Ammon's horn (tissue), 1 donor: Measurements from ENCODE around the gene FAM120A.

Experiments
- DNase-seq: peaks from one replicate; pipeline ENCODE4 v3.0.0-alpha.2; 2016; ENCODE audit warnings: low spot score

The FAM120A gene

GRCh38 chr9:93579711-93580516 lies 128.4 kb downstream of the FAM120A start:
- no peak for DNase-seq

GRCh38 chr9:93580654-93581380 lies 129.3 kb downstream of the FAM120A start:
- no peak for DNase-seq

GRCh38 chr9:93582115-93582514 lies 130.6 kb downstream of the FAM120A start:
- no peak for DNase-seq

DNA sequence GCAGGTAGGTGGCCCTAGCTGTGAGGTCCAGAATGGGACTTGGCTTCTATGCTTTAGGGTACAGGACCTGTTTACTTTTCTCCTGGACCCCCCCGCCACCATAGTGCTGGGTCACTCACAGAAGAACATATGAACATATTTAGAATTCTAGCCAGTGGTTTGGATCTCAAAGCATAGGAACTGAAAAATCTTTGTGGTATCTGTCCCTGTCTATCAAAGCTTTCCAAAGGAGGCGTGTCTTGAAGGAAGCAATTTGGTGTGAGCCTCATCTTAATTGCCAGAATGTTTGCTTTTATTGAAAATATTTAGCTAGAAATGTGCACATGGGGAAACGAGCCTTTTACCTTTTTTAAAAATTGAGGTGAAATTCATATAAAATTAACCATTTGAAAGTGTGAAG lies 131.1 kb downstream of the FAM120A start:
- no peak for DNase-seq

DNA sequence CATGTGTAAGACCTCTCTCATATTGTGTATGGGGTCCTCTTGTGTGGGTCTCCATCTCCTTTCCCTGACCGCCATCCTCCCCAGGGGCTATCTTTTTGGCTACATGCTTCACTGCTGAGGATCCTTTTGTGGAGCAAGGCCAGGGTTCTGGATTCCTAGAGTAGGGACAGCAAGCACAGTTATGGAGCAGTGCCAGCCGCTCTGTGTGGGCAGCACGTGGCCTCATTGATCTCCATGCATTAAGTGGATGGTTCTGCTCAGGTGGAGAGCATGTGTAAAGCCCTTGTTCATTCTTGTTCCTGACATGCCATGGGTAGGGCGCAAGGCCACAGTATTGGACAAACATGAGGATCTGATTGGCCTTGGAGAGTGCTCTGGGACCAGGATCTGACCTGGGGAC lies 133.8 kb downstream of the FAM120A start:
- DNase-seq, result no peak

DNA sequence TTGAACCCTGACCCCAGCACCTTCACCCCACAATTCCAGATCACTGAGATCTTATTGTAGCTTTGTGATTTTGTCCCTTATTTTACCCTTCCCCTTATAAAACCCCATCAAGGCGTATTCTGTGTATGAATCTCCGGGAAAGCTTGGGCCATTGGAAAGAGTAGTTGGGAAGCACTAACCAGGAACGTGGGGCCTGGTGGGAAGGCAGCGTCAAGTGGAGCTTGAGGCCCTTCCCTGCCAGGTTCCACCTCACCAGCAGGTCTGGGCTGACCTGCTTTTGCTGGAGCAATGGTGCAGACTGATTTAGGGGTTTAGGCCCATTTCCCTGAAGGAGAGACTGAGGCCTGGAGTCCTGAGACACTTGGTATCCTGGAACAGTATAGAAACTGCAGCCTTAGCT lies 134.2 kb downstream of the FAM120A start:
- no peak for DNase-seq

- peak; percentile 1 for DNase-seq
Observed at GRCh38 chr9:93586290-93587057, 135.0 kb downstream of the FAM120A start.

DNA sequence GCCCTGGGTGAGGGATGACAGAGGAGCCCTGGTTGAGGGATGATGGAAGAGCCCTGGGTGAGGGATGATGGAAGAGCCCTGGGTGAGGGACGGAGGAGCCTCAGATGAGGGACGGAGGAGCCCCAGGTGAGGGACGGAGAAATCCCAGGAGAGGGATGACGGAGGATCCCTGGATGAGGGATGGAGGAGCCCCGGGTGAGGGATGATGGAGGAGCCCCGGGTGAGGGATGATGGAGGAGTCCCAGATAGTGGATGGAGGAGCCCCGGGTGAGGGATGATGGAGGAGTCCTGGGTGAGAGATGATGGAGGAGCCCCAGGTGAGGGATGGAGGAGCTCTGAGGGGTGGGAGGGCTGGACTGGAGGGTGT lies 135.8 kb downstream of the FAM120A start:
- DNase-seq, result no peak

DNA sequence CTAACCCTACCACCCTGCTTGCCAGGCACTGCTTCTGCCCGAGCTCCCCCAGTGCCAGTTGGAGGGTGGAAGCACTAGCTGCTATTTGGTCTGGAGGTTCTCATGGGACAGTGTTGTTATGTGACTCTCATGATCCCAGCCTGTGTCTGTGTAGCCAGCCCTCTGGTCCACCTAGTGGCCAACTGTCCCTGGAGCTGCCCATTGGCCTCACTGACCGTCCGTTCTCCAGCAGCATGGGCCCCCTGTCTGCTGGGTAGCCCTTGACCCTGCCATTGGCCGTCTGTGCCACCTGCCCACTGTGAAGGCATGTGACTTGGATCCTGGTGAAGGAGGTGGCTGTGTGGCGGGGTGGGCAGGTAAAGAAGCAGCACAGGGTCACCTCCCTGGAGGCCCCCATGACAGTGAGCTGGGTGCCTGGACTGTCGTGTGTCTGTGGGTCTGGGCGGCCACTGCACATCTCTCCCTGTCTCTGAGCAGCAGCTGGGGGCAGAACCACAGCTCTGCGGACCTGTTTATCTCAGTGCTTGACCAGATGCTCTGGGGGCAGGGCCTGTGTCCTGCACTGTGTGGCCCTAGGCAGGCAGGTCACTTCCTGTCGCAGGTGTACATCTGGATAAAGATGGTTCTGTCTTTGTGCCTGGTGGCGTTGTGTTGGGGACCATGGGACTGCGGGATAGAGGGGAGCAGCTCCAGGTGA lies 136.3 kb downstream of the FAM120A start:
- DNase-seq, result peak; percentile 4

DNA sequence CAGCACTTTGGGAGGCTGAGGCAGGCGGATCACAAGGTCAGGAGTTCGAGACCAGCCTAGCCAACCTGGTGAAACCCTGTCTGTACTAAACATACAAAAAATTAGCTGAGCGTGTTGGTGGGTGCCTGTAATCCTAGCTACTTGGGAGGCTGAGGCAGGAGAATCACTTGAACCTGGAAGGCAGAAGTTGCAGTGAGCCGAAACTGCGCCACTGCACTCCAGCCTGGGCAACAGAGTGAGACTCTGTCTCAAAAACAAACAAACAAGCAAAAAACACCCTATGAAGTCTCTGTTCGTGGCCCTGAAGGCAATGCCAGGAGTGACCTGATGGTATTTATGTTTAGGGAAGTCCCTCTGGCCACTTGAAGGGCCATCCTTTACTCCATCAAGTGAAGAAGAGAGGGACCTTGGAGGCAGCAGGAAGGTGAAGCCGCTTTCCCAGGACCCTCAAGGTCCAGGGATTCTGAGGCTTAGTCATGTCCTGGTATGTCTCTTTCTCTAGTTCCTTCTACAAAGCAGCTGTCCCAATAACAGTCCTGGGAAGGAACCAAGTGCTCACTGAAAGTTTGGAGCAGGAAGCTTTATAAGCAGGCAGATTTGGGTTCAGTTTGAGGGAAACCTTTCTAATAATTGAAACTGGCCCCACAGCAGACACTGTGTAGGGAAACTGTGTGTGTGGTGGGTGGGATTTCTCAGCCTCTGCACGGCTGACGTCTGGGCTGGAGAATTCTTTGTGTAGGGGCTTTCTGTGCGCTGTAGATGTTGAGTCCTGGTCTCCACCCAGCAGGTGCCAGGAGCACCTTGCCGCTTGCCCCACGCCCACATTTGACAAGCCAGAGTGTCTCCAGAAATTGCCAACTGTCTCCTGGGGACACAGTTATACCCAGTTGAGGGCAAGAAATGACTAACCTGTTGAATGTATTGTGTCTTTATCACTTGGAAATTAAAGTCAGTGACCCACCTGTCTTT lies 137.4 kb downstream of the FAM120A start:
- peak; percentile 1 for DNase-seq

DNA sequence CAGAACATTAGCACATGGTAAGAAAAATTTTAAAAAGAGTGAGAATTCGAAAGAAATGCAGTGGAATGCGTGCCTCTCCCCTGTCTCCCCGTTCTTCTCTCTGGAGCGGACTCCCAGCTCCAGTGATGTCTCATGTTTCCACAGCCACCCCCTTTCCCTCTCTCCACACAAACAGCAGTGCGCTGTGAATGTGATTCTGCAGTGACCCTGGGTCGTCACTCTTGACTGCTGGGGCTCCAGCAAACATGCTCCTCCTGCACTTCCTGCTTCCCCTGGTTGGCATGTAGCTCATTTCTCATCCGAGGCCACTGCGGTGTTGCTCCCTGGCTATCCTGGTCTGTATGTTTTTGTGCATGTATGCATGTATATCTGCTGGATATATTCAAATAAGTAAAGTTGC lies 138.2 kb downstream of the FAM120A start:
- DNase-seq, result peak; percentile 8

- peak; percentile 1 for DNase-seq
Observed at GRCh38 chr9:93590609-93591234, 139.2 kb downstream of the FAM120A start.

DNA sequence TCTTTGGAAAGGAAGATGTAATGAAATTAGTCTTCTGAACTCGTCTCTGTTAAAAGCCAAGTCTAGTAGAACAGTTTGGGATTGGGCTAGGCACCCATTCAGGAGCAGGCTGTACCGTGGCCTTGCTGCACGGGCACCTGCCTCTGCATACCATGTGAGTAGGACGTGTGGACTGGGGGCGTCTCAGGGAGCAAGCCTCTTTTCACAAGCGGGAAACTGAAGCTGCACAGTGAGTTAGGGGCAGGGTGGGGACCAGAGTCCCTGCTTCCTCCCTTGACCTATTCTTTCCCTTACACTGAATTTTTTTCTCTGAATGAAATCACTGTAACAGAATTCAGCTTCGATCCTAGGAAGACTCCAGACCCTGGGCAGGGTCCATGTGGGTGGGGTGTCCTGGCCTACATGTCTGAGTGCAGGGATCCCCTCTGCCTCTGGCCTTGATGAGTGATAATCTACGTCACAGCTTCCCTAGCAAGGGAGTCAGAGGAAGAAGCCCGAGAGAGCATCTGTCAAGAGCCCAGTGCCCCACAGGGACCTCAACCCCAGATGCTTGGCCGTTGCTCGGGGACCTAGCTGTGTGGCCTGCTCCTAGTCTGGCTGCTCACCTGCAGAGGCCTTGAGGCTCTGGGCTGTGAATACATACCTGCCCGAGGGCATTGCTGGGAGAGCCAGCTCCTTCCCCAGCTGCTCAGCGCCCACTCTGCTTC lies 140.0 kb downstream of the FAM120A start:
- peak; percentile 1 for DNase-seq

DNA sequence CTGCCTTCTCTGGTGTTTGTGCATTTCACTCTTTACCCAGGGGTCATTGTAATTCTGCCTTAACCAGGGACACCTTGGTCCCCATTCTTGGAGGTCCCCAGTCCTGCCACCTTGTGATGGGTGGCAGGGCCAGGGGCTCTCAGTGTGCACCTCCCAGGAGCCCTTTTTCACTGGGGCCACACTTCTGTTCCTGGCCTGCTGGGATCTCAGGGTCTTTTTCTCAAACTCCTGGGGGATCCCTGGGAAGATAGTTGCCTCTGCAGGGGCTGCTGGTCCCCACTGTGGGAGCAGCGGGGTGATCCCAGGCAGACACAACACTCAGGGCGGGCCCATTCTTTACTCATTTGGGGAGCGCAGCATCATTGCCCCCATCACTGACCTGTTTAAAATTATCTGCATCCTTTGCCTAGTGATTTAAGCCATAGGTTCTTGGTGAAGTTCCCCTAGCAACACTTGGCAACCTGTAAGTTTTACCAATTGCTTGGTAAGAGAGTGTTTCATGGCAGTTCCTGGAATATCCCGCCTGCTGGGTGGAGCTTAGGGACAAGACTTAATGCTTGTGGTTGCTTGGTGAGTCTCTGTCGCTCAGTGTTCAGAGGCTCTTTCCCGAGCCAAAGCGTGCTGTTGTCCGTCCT lies 140.6 kb downstream of the FAM120A start:
- DNase-seq, result no peak

GRCh38 chr9:93592643-93593021 lies 141.1 kb downstream of the FAM120A start:
- DNase-seq, result no peak

DNA sequence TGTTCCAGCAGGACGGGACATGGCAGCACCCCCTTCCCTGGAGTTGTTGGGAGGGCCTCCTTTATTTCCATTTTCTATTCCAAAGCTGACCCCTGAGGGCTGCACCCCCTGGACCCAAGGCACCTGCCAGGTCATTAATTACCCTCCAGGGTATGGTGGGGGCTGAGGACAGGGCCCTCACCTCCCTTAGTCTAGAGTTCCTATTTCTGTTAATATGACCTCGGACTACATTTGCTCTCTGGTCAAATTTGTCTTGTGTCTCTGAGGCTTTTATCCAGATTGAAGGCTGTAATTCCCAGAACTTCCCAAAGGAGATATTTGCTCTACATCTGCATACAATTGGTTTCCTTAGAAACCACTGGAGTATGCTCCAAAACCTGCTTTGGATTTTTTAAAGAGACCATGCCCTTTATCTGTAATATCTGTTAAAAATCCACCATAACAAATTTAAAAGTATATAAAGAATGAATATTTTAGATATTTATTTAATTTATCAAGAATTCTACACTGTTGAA lies 141.7 kb downstream of the FAM120A start:
- no peak for DNase-seq

DNA sequence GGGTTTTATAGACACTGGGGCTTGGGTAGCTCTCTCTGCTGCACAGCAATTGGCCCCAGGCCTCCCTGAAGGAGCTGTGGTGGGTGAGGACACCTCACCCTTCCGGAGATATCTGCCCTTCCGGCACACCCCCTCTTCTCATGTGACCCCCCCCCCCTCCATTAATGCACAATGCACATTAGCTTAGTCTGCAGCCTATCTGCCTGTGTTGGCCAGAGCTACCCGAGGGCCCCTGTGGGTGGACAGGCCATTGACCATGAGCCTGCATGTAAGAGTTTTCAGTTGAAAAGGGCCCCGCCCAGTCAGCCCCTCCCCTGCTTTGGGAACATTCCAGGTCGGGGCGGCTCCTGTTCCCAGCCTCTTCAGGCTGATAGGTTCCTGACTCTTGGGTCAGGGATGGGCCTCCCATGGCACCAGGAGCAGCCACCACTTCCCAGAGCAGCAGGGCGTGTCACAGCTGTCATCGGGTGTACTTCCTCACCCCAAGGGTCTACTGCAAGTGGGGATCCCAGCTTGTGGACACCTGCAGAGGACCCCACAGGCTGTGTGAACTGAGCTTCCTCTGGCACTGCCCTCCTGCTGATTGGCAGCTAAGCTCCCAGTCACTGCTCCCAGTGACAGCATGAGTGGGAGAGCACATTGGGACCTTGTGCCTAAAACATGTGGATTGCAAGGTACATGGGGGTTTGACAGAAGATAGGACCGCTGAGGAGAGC lies 142.7 kb downstream of the FAM120A start:
- DNase-seq, result no peak

GRCh38 chr9:93595461-93595860 lies 144.0 kb downstream of the FAM120A start:
- DNase-seq, result no peak
